K562 (cell line): ENCODE results near the gene DLX2. TPM values are rescaled to one million over a fixed set of nuclear protein-coding genes. Genes with fewer than 3 reads are reported as not detected.

Source experiments
- CC2D1A ChIP-seq: fragments of 450-650 bp; IDR thresholded peaks from 2 replicates; pipeline ENCODE4 v1.6.1; 2017; ENCODE audit warnings: mild to moderate bottlenecking
- CCNT2 ChIP-seq: IDR thresholded peaks from 2 replicates; pipeline ENCODE4 v1.6.1; 2011; ENCODE audit warnings: borderline replicate concordance, low read depth, mild to moderate bottlenecking, moderate library complexity, mixed read lengths, low read length; ENCODE audit not compliant: insufficient read length; ENCODE audit errors: extremely low read depth
- GATA2 ChIP-seq: sonication (generic); formaldehyde crosslinking; IDR thresholded peaks from 2 replicates; pipeline ENCODE4 v1.4.0; 2020; ENCODE audit warnings: mild to moderate bottlenecking, missing genetic modification reagents
- PREB ChIP-seq: sonication (generic); formaldehyde crosslinking; IDR thresholded peaks from 2 replicates; pipeline ENCODE4 v1.8.1; 2023; ENCODE audit warnings: mild to moderate bottlenecking, missing genetic modification reagents
- RHOXF2B ChIP-seq: fragments of 250-450 bp; sonication (Bioruptor Pico); conservative IDR thresholded peaks from 2 replicates; pipeline ENCODE4 v1.5.1; 2021
- TOE1 ChIP-seq, 2 experiments: fragments of 450-650 bp in 1 of 2; sonication (generic) in 1 of 2; formaldehyde crosslinking in 1 of 2; IDR thresholded peaks; 2 replicates each; pipeline versions ENCODE4 v1.7.1 to v1.8.0; 2016 to 2022; ENCODE audit warnings: borderline replicate concordance in 2 of 2, mild to moderate bottlenecking in 2 of 2, antibody characterized with exemption in 1 of 2, inconsistent platforms in 1 of 2, low read depth in 1 of 2, missing genetic modification reagents in 1 of 2, moderate library complexity in 1 of 2
- TSHZ1 ChIP-seq: fragments of 250-450 bp; sonication (Bioruptor Pico); IDR thresholded peaks from 2 replicates; pipeline ENCODE4 v1.4.0; 2020; ENCODE audit warnings: mild to moderate bottlenecking, moderate library complexity
- ZNF274 ChIP-seq: IDR thresholded peaks from 2 replicates; pipeline ENCODE4 v1.6.1; 2011; ENCODE audit warnings: low read depth, mild to moderate bottlenecking, low read length, moderate library complexity, borderline replicate concordance
- polyA plus RNA-seq, 8 experiments: library from polyadenylated mRNA; depleted of rRNA in 4 of 8; stranded (reverse) in 5 of 8; unstranded in 3 of 8; fragments of >200 nt; fragmentation: Nextera tagmentation in 2 of 8; fragmentation: Illumina TruSeq in 1 of 8; extraction: Ambion mirVana in 2 of 8; extraction: Trizol in 1 of 8; gene quantifications; 2 replicates each; pipeline versions ENCODE4 v1.2.1 to v1.2.3, GENCODE V29; 2011 to 2014; ENCODE audit warnings: inconsistent platforms in 1 of 8, missing spikeins in 1 of 8
- total RNA-seq, 7 experiments: library from RNA; depleted of rRNA in 6 of 7; stranded (reverse); fragments of >200 nt in 6 of 7; fragmentation: Illumina TruSeq in 2 of 7; extraction: Trizol in 2 of 7; gene quantifications; 2 replicates each; pipeline versions ENCODE4 v1.2.1 to v1.2.3, GENCODE V29; 2011 to 2021; ENCODE audit warnings: low replicate concordance in 1 of 7
- TF ChIP-seq, protein P1 (sequence below): fragments of 450-650 bp; formaldehyde crosslinking; IDR thresholded peaks from 2 replicates; pipeline ENCODE4 v1.4.0; 2020; ENCODE audit warnings: mild to moderate bottlenecking, moderate library complexity
- TF ChIP-seq, protein P2 (sequence below): fragments of 250-450 bp; sonication (Bioruptor Pico); IDR thresholded peaks from 2 replicates; pipeline ENCODE4 v1.8.0; 2022; ENCODE audit warnings: inconsistent platforms, mild to moderate bottlenecking, moderate library complexity, borderline replicate concordance
- TF ChIP-seq, protein P3 (sequence below): fragments of 250-450 bp; sonication (Bioruptor Pico); IDR thresholded peaks from 2 replicates; pipeline ENCODE4 v1.5.0; 2021; ENCODE audit warnings: mild to moderate bottlenecking, moderate library complexity
- TF ChIP-seq, protein P4 (sequence below): fragments of 250-450 bp; sonication (Bioruptor Pico); IDR thresholded peaks from 2 replicates; pipeline ENCODE4 v1.5.0; 2021

DLX2 gene
- total and polyA plus RNA-seq, 9 of the 15 experiments (the other 6 are each of a cell fraction or from before 2014, with no cell fraction given): 0.14 to 4.3 (median 0.86) TPM

- TF ChIP-seq, protein P1, sequence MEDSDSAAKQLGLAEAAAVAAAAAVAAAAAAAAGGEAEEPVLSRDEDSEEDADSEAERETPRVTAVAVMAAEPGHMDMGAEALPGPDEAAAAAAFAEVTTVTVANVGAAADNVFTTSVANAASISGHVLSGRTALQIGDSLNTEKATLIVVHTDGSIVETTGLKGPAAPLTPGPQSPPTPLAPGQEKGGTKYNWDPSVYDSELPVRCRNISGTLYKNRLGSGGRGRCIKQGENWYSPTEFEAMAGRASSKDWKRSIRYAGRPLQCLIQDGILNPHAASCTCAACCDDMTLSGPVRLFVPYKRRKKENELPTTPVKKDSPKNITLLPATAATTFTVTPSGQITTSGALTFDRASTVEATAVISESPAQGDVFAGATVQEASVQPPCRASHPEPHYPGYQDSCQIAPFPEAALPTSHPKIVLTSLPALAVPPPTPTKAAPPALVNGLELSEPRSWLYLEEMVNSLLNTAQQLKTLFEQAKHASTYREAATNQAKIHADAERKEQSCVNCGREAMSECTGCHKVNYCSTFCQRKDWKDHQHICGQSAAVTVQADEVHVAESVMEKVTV: no peak
- TF ChIP-seq, protein P2, sequence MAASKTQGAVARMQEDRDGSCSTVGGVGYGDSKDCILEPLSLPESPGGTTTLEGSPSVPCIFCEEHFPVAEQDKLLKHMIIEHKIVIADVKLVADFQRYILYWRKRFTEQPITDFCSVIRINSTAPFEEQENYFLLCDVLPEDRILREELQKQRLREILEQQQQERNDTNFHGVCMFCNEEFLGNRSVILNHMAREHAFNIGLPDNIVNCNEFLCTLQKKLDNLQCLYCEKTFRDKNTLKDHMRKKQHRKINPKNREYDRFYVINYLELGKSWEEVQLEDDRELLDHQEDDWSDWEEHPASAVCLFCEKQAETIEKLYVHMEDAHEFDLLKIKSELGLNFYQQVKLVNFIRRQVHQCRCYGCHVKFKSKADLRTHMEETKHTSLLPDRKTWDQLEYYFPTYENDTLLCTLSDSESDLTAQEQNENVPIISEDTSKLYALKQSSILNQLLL: no peak
- no peak for TF ChIP-seq TSHZ1 (CRISPR knock-in tag)
- TF ChIP-seq RHOXF2B (CRISPR knock-in tag): no peak
- TF ChIP-seq CCNT2: peak; percentile 77
- peak; percentile 91 for TF ChIP-seq TOE1 (IDR thresholded peaks at IDR 0.05; ENCODE audit: borderline replicate concordance)
- TF ChIP-seq TOE1 (CRISPR knock-in tag; IDR thresholded peaks at IDR 0.05; ENCODE audit: borderline replicate concordance, low read depth): no peak
- TF ChIP-seq GATA2: no peak
- TF ChIP-seq PREB (CRISPR knock-in tag): peak; percentile 85; the same call in 1 of the 2 replicates
- TF ChIP-seq, protein P3, sequence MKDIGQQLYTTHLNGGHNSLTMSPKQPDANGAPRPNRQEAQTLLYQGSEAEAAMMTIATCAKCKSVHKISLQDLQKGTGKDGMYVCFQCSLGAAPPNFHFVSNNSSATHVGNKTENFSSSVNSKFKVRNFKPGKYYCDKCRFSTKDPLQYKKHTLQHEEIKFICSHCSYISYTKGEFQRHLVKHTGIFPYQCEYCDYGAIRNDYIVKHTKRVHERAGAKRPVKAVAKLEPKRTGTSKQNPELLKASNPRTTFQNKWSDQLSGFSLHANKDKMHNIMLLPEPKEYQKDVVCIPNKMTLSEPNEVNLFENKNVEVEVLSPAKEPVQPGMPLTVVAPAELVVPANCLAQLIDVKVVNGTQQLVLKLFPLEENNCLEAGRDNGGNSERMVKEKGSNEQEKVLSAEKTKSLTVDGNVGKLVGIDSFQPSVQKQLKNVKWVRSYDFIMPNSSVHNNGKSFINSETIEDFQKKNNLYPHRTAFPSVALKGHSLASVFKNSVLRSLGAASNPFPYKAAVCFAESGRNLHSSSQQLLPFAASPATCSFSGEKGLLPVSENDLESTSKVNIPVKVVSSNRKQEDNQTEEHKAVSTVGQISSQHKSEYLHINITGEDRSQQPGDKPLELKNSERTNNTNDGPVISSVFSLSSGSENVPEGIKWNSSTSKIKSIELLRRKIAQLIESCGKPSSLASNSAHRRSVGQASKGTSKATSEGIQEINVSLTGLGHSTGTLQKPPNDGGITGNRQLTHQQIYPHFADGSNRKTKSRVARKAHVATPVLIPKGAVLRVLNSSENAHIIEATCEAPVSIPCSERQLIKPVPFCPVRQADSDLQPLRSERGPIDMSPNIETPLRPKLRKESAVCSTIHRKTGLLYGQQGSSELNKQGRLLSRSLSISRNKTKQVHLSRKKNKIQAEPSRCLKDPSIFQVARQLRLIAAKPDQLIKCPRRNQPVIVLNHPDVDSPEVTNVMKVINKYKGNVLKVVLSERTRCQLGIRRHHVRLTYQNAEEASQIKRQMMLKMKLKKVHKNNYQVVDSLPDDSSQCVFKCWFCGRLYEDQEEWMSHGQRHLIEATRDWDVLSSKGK (CRISPR knock-in tag): no peak
- TF ChIP-seq ZNF274: no peak
- TF ChIP-seq CC2D1A: 0 out of 2 replicates have a peak, but pooled peaks have one; percentile 10
- TF ChIP-seq, protein P4, sequence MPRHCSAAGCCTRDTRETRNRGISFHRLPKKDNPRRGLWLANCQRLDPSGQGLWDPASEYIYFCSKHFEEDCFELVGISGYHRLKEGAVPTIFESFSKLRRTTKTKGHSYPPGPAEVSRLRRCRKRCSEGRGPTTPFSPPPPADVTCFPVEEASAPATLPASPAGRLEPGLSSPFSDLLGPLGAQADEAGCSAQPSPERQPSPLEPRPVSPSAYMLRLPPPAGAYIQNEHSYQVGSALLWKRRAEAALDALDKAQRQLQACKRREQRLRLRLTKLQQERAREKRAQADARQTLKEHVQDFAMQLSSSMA (CRISPR knock-in tag): 0 out of 2 replicates have a peak, but pooled peaks have one; percentile 30
Measured at GRCh38 chr2:172102391-172103359, at the start of gene DLX2 (continued).
